ENCODE measurements around the gene CNGA3.

The CNGA3 gene

GRCh38 chr2:98327776-98328175 is 18.5 kb upstream of the CNGA3 start:
- DNase-seq (ENCODE audit: low read depth in 2 of 3, low spot score in 2 of 3) = no peak

- no peak for DNase-seq (ENCODE audit: low read depth in 2 of 3, low spot score in 2 of 3)
These were observed 16.7 kb upstream of the CNGA3 start for GRCh38 chr2:98329549-98329948.

- no peak for DNase-seq (ENCODE audit: low read depth in 2 of 3, low spot score in 2 of 3)
These were observed 13.3 kb upstream of the CNGA3 start for GRCh38 chr2:98332989-98333388.

GRCh38 chr2:98333922-98334321 is 12.3 kb upstream of the CNGA3 start:
- DNase-seq (ENCODE audit: low read depth in 2 of 3, low spot score in 2 of 3) = no peak

GRCh38 chr2:98334439-98335078 is 11.7 kb upstream of the CNGA3 start:
- DNase-seq (ENCODE audit: low read depth in 2 of 3, low spot score in 2 of 3) = no peak

GRCh38 chr2:98335271-98335670 is 11.0 kb upstream of the CNGA3 start:
- DNase-seq (ENCODE audit: low read depth in 2 of 3, low spot score in 2 of 3) = no peak

GRCh38 chr2:98341241-98341640 is 5.0 kb upstream of the CNGA3 start:
- DNase-seq (ENCODE audit: low read depth in 2 of 3, low spot score in 2 of 3) = no peak

- no peak for DNase-seq (ENCODE audit: low read depth in 2 of 3, low spot score in 2 of 3)
These were observed 3.0 kb upstream of the CNGA3 start for GRCh38 chr2:98343285-98343684.

- DNase-seq (ENCODE audit: low read depth in 2 of 3, low spot score in 2 of 3) = no peak
These were observed 1.2 kb downstream of the CNGA3 start for GRCh38 chr2:98347298-98348065.

- no peak for DNase-seq (ENCODE audit: low read depth in 2 of 3, low spot score in 2 of 3)
These were observed 1.9 kb downstream of the CNGA3 start for GRCh38 chr2:98348066-98348561.

- no peak for DNase-seq (ENCODE audit: low read depth in 2 of 3, low spot score in 2 of 3)
These were observed 4.2 kb downstream of the CNGA3 start for GRCh38 chr2:98350411-98350810.

- no peak for DNase-seq (ENCODE audit: low read depth in 2 of 3, low spot score in 2 of 3)
These were observed 9.6 kb downstream of the CNGA3 start for GRCh38 chr2:98355881-98356280.

- DNase-seq (ENCODE audit: low read depth in 2 of 3, low spot score in 2 of 3) = no peak
These were observed 10.5 kb downstream of the CNGA3 start for GRCh38 chr2:98356729-98357128.

GRCh38 chr2:98357849-98358248 is 11.6 kb downstream of the CNGA3 start:
- no peak for DNase-seq (ENCODE audit: low read depth in 2 of 3, low spot score in 2 of 3)

- no peak for DNase-seq (ENCODE audit: low read depth in 2 of 3, low spot score in 2 of 3)
These were observed 13.7 kb downstream of the CNGA3 start for GRCh38 chr2:98359986-98360385.

GRCh38 chr2:98367721-98368120 is 21.5 kb downstream of the CNGA3 start:
- no peak for DNase-seq (ENCODE audit: low read depth in 2 of 3, low spot score in 2 of 3)

- no peak for DNase-seq (ENCODE audit: low read depth in 2 of 3, low spot score in 2 of 3)
These were observed 23.5 kb downstream of the CNGA3 start for GRCh38 chr2:98369710-98370239.

GRCh38 chr2:98372121-98372520 is 25.9 kb downstream of the CNGA3 start:
- no peak for DNase-seq (ENCODE audit: low read depth in 2 of 3, low spot score in 2 of 3)

- no peak for DNase-seq (ENCODE audit: low read depth in 2 of 3, low spot score in 2 of 3)
These were observed 26.3 kb downstream of the CNGA3 start for GRCh38 chr2:98372579-98372978.

GRCh38 chr2:98374286-98374685 is 28.0 kb downstream of the CNGA3 start:
- DNase-seq (ENCODE audit: low read depth in 2 of 3, low spot score in 2 of 3) = no peak

- DNase-seq (ENCODE audit: low read depth in 2 of 3, low spot score in 2 of 3) = no peak
These were observed 28.8 kb downstream of the CNGA3 start for GRCh38 chr2:98374958-98375570.

Data from activated CD8-positive, alpha-beta memory T cell treated with anti-CD3 and anti-CD28 coated beads for 48 hours (primary cell).